Superior temporal gyrus (tissue), 1 donor: Measurements from ENCODE around the gene JAKMIP1.

Source experiments
- DNase-seq: peaks from one replicate; pipeline ENCODE4 v3.0.0-alpha.2; 2016; ENCODE audit errors: extremely low spot score

JAKMIP1 gene

GRCh38 chr4:6201580-6202091 is 1.3 kb upstream of the JAKMIP1 start:
- DNase-seq: no peak

GRCh38 chr4:6200922-6201362 is 593 bp upstream of the JAKMIP1 start:
- DNase-seq: no peak

GRCh38 chr4:6199422-6199921 is 877 bp downstream of the JAKMIP1 start:
- DNase-seq: no peak

GRCh38 chr4:6198768-6199421 is 1.5 kb downstream of the JAKMIP1 start:
- no peak for DNase-seq

GRCh38 chr4:6198278-6198677 is 2.1 kb downstream of the JAKMIP1 start:
- no peak for DNase-seq

GRCh38 chr4:6197433-6198174 is 2.7 kb downstream of the JAKMIP1 start:
- no peak for DNase-seq

- DNase-seq: no peak
Measured at GRCh38 chr4:6196871-6197270, 3.5 kb downstream of the JAKMIP1 start.

GRCh38 chr4:6196324-6196723 is 4.0 kb downstream of the JAKMIP1 start:
- no peak for DNase-seq

DNA sequence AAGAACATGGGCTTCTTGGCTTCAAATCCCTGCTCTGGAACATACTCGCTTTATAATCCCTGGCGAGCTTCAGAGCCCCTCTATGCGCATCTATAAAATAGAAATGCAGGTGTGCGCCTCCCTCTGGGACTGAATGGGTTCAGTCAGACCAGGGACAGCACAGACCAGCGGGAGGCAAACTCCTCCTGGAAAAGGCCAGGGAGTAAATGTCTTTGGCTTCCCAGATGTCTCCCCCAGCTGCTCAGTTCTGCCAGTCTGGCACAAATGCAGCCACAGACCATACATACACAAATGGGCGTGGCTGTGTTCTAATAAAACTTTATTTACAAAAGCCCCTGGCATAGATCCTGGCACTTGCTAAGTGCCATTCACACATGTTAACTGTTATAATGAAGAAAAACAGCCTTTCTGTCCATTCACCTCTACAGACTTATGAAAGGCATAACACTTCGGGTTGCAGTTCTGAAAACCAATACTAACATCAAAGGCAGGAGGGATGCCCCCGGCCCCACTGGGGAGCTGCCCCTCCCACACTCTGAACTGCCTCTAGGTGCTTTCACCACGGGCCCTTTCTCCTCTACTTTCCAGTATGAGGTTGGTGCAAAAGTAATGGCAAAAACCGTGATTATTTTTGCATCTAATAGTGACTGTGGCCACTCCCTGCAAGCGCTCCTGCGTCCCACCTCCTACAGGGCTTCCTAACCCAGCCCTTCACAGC is 4.6 kb downstream of the JAKMIP1 start:
- DNase-seq: no peak

DNA sequence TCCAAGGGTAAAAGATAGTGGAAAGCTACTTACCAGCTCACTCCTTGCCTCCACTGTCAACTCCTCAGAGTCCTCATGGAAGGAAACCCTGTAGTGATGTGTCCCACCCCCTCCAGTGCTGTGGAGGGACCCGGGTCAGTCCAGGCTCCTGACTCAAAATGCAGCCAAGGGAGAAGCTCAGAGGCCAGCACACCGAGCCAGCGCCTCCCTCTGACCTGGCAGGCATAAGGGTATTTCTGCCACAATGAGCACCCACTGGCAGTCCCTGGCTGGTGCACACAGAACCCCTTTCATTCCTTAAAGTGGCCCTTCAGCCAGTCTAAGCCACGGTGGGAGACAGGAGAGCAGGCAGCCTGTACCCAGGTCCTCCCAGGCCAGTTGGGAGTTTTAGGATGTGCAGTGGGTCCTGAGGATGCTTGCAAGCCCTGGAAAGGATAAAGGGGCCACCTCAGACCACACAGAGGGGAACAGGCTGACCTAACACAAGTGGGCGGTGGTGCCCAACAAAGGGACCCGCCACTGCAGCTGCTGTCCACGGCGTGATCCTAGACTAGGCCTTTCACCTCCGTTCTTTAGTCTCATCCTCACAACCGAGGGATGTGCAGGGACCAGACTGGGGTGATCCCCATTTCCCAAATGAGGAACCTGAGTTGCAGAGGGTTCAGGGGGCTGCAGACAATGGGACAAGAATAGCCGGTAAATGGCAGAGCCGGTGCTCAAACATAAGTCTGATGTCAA is 5.7 kb downstream of the JAKMIP1 start:
- DNase-seq: no peak

GRCh38 chr4:6193399-6193798 is 7.0 kb downstream of the JAKMIP1 start:
- no peak for DNase-seq

GRCh38 chr4:6192245-6192644 is 8.1 kb downstream of the JAKMIP1 start:
- DNase-seq: no peak

DNA sequence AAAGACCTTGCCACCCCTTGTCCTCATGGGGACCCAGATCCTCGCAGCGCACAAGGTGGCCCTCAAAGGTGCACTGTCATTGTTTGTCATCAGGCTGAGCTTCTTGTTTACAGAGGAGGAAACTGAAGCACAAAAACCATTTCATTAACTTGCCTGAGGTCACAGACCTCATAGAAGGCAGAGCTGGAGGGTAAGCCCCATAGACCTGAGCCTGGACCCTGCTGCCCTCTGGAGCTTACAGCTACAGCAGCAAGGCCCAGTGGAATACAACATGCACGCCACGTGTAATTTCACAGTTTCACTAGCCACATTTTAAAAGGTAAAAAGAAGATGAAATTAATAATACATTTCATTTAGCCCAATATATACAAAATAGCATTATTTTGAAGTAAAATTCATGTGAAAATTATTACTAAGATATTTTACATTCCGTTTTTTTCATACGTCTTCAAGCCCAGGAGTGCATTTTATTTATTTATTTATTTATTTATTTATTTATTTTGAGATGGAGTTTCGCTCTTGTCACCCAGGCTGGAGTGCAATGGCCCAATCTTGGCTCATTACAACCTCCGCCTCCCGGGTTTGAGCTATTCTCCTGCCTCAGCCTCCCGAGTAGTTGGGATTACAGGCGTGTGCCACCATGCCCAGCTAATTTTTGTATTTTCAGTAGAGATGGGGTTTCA is 8.8 kb downstream of the JAKMIP1 start:
- no peak for DNase-seq

GRCh38 chr4:6190486-6190885 is 9.9 kb downstream of the JAKMIP1 start:
- DNase-seq: no peak

DNA sequence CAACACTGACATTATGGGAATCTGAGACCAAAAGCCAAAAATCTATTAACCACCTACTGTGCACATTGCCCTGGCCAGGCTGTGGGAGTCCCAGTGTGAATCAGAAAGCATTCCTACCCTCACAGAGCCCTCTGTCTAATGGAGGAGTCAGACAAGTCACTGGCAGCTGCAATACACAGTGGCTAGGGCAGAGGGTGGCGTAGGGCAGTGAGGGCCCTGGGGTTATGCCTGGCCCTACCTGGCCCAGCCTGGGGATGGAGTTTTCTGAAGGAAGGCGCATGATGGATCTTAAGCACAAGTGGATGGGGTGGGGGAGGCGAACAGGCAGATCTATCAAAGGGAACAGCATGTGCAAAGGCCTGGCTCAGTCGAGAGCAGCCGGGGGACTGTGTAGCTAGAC is 10.8 kb downstream of the JAKMIP1 start:
- no peak for DNase-seq

DNA sequence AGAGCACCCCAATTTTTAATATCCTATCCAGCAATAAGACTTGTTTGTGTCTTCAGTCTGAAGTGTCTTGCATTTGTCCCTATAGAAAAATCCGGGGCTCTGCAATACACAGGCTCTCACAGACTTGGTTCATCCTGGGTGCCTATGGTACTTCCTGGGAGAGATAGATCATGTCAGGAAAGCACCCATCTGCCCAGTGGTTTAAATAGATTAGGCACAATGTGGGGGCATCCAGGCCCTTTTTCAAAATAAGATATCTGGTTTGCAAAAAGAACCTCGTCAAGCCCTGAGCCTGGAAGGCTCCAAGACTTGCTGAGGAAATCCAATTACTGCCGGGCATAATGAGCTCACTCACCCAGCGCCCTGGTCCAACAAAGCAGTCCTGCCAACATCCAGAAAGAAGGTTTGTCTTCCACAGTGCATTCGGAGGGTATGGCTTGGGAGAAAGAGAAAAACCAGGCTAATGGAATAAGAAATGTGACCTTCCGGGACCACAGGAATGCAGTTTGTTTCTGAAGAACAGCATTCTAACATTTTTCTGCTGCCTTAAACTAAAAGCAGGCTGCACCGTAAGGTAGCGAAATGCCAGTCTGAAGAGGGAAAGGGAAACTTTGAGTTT is 11.6 kb downstream of the JAKMIP1 start:
- no peak for DNase-seq

GRCh38 chr4:6184169-6184568 is 16.2 kb downstream of the JAKMIP1 start:
- no peak for DNase-seq

- DNase-seq: no peak
Measured at GRCh38 chr4:6183740-6184139, 16.6 kb downstream of the JAKMIP1 start.

GRCh38 chr4:6182376-6183280 is 17.7 kb downstream of the JAKMIP1 start:
- DNase-seq: no peak
